ENCODE results near the gene NTNG1. TPM values are rescaled to one million over a fixed set of nuclear protein-coding genes. Genes with fewer than 3 reads are reported as not detected.
A peak's percentile ranks its signal among the peaks of the same experiment; 100 is the strongest.

NTNG1 gene
- total and polyA plus RNA-seq, 2 of the 13 experiments (the other 11 are each of a cell fraction or from before 2014, with no cell fraction given) = not detected

DNA sequence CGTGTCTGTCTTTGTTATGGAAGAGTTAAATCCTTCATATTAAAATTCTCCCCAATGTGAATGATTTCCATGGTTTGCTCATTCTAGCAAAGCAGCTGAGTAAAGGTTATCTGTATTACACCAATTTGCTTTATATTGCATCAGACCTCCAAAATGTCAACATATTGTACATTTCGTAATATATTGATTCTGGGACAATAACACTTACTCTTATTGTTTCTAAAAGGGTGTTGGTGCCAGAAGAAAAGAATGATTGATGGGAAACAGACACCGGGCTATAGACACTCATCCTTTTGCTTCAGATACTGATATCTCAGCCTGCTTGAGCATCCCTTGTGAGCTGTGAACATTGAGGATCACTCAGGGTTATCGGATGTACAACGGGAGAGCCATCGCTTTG is 7.0 kb downstream of the NTNG1 start (continued):
- TF ChIP-seq, protein P1, sequence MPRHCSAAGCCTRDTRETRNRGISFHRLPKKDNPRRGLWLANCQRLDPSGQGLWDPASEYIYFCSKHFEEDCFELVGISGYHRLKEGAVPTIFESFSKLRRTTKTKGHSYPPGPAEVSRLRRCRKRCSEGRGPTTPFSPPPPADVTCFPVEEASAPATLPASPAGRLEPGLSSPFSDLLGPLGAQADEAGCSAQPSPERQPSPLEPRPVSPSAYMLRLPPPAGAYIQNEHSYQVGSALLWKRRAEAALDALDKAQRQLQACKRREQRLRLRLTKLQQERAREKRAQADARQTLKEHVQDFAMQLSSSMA (CRISPR knock-in tag; IDR thresholded peaks at IDR 0.05) = no peak
- TF ChIP-seq, protein P2, sequence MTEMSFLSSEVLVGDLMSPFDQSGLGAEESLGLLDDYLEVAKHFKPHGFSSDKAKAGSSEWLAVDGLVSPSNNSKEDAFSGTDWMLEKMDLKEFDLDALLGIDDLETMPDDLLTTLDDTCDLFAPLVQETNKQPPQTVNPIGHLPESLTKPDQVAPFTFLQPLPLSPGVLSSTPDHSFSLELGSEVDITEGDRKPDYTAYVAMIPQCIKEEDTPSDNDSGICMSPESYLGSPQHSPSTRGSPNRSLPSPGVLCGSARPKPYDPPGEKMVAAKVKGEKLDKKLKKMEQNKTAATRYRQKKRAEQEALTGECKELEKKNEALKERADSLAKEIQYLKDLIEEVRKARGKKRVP (CRISPR knock-in tag; IDR thresholded peaks at IDR 0.05) = peak in 1 of 2 experiments; percentile 95; a peak in 2 of 4 replicates
- TF ChIP-seq ASH2L (IDR thresholded peaks at IDR 0.05; ENCODE audit: insufficient read length, low read depth, low read length) (no peak), ZNF550 (CRISPR knock-in tag; IDR thresholded peaks at IDR 0.05; ENCODE audit: borderline replicate concordance) (no peak), SMAD3 (CRISPR knock-in tag; IDR thresholded peaks at IDR 0.05) (0 out of 2 replicates have a peak, but pooled peaks have one; percentile 28), ZFP36L1 (CRISPR knock-in tag; IDR thresholded peaks at IDR 0.05) (no peak), ZFX (CRISPR knock-in tag; IDR thresholded peaks at IDR 0.05; ENCODE audit: low read depth) (no peak), CEBPB (IDR thresholded peaks at IDR 0.05; ENCODE audit: borderline replicate concordance, low read depth, low read length) (peak; percentile 93), TCF12 (IDR thresholded peaks at IDR 0.05) (no peak), TCF12 (CRISPR knock-in tag; IDR thresholded peaks at IDR 0.05) (no peak), THAP11 (CRISPR knock-in tag; IDR thresholded peaks at IDR 0.05) (0 out of 2 replicates have a peak, but pooled peaks have one; percentile 27), TSC22D2 (CRISPR knock-in tag; IDR thresholded peaks at IDR 0.05; ENCODE audit: borderline replicate concordance) (no peak), PHF20 (CRISPR knock-in tag; IDR thresholded peaks at IDR 0.05) (no peak), MAFF (IDR thresholded peaks at IDR 0.05; ENCODE audit: low read depth, low read length) (no peak), TAF1 (CRISPR knock-in tag; IDR thresholded peaks at IDR 0.05) (no peak), ELF1 (CRISPR knock-in tag; IDR thresholded peaks at IDR 0.05) (no peak)
- TF ChIP-seq, protein P3, sequence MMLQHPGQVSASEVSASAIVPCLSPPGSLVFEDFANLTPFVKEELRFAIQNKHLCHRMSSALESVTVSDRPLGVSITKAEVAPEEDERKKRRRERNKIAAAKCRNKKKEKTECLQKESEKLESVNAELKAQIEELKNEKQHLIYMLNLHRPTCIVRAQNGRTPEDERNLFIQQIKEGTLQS (CRISPR knock-in tag; IDR thresholded peaks at IDR 0.05) = no peak
